IMR-90 (cell line): Measurements from ENCODE around the gene KMT2A. TPM values are rescaled to one million over a fixed set of nuclear protein-coding genes. Genes with fewer than 3 reads are reported as not detected.

Experiments
- ATAC-seq: fragments of 200-7000 bp; cut with Tn5 transposase; 2 replicates; pipeline ENCODE4 v1.9.1; 2020; ENCODE audit warnings: low read depth, mild to moderate bottlenecking, moderate library complexity
- BruUV-seq: library from RNA; stranded (reverse); fragments of 400-500 nt; replicated peaks from 2 replicates; lab custom pipeline; 2021; lab: Mats Ljungman, UMichigan
- CTCF ChIA-PET: fragments of 300-600 bp; formaldehyde crosslinking; extraction: SDS; loops from one replicate; lab custom pipeline; 2021; ENCODE audit warnings: antibody characterized with exemption; lab: Yijun Ruan, JAX
- POLR2A ChIA-PET: fragments of 300-600 bp; sonication (Branson Sonifier 250); formaldehyde crosslinking; loops from one replicate; lab custom pipeline; 2022; ENCODE audit warnings: antibody characterized with exemption; ENCODE audit not compliant: unreplicated experiment; lab: Charles Lee
- DNase-seq: peaks from one replicate; pipeline ENCODE4 v3.0.0; 2013
- H2AFZ ChIP-seq: replicated peaks from 2 replicates; pipeline ENCODE3; 2013; ENCODE audit warnings: low read length, mild to moderate bottlenecking; ENCODE audit not compliant: poor library complexity
- H2AK5ac ChIP-seq: 2 replicates; pipeline ENCODE4 v1.6.1; 2013; ENCODE audit warnings: low read depth, low read length, inconsistent platforms
- H2AK9ac ChIP-seq: replicated peaks from 2 replicates; pipeline ENCODE3; 2013; ENCODE audit warnings: mild to moderate bottlenecking, low read depth, low read length, moderate library complexity; ENCODE audit not compliant: poor library complexity
- H2BK120ac ChIP-seq: 2 replicates; pipeline ENCODE4 v1.6.1; 2013; ENCODE audit warnings: low read depth, low read length, inconsistent platforms
- H2BK15ac ChIP-seq: 3 replicates; pipeline ENCODE4 v1.6.1; 2013; ENCODE audit warnings: low read depth, low read length, inconsistent platforms
- H2BK20ac ChIP-seq: 2 replicates; pipeline ENCODE4 v1.6.1; 2013; ENCODE audit warnings: low read depth, mild to moderate bottlenecking, inconsistent platforms, low read length, moderate library complexity
- H2BK5ac ChIP-seq: 2 replicates; pipeline ENCODE4 v1.6.1; 2013; ENCODE audit warnings: mild to moderate bottlenecking, low read depth, low read length, inconsistent platforms; ENCODE audit not compliant: poor library complexity, severe bottlenecking
- H3K14ac ChIP-seq: replicated peaks from 2 replicates; pipeline ENCODE4 v1.6.1; 2013; ENCODE audit warnings: low read depth, low read length, inconsistent platforms
- H3K18ac ChIP-seq: 2 replicates; pipeline ENCODE4 v1.6.1; 2013; ENCODE audit warnings: low read depth, low read length, control low read depth
- H3K23ac ChIP-seq: 2 replicates; pipeline ENCODE4 v1.6.1; 2013; ENCODE audit warnings: low read depth, low read length, inconsistent platforms
- H3K27ac ChIP-seq: 2 replicates; pipeline ENCODE4 v1.5.1; 2013; ENCODE audit warnings: mild to moderate bottlenecking, control low read depth, low read length; ENCODE audit not compliant: insufficient read depth
- H3K27me3 ChIP-seq: 2 replicates; pipeline ENCODE4 v1.6.1; 2013; ENCODE audit warnings: low read length; ENCODE audit not compliant: control insufficient read depth, insufficient read depth
- H3K36me3 ChIP-seq: 2 replicates; pipeline ENCODE4 v1.6.1; 2013; ENCODE audit warnings: low read length, mixed read lengths; ENCODE audit not compliant: control insufficient read depth, insufficient read depth
- H3K4ac ChIP-seq: 2 replicates; pipeline ENCODE4 v1.6.1; 2013; ENCODE audit warnings: low read depth, low read length, inconsistent platforms
- H3K4me1 ChIP-seq: 2 replicates; pipeline ENCODE4 v1.6.1; 2013; ENCODE audit warnings: low read length, mixed read lengths; ENCODE audit not compliant: control insufficient read depth, insufficient read depth
- H3K4me2 ChIP-seq: 2 replicates; pipeline ENCODE4 v1.6.1; 2013; ENCODE audit warnings: low read depth, mild to moderate bottlenecking, control low read depth, low read length, moderate library complexity
- H3K4me3 ChIP-seq: 2 replicates; pipeline ENCODE4 v1.5.1; 2013; ENCODE audit warnings: low read depth, mild to moderate bottlenecking, control low read depth, low read length, moderate library complexity; ENCODE audit not compliant: insufficient read depth
- H3K56ac ChIP-seq: 2 replicates; pipeline ENCODE4 v1.6.1; 2013; ENCODE audit warnings: low read length, inconsistent platforms; ENCODE audit not compliant: insufficient read depth; ENCODE audit errors: extremely low read depth
- H3K79me1 ChIP-seq, 2 experiments: 2 replicates each; pipeline ENCODE4 v1.6.1; 2013; ENCODE audit warnings: low read length in 2 of 2, inconsistent platforms in 1 of 2, low read depth in 1 of 2
- H3K9ac ChIP-seq: 2 replicates; pipeline ENCODE4 v1.6.1; 2013; ENCODE audit warnings: low read depth, low read length, control low read depth
- H3K9me1 ChIP-seq: 2 replicates; pipeline ENCODE4 v1.6.1; 2013; ENCODE audit warnings: low read length, inconsistent platforms; ENCODE audit not compliant: insufficient read depth
- H3K9me3 ChIP-seq: 2 replicates; pipeline ENCODE4 v1.6.1; 2013; ENCODE audit warnings: low read length; ENCODE audit not compliant: control insufficient read depth, insufficient read depth
- H4K20me1 ChIP-seq: 2 replicates; pipeline ENCODE4 v1.6.1; 2013; ENCODE audit warnings: low read length, inconsistent platforms; ENCODE audit not compliant: insufficient read depth
- H4K5ac ChIP-seq: 2 replicates; pipeline ENCODE4 v1.6.1; 2013; ENCODE audit warnings: mild to moderate bottlenecking, low read depth, low read length, control low read depth
- H4K8ac ChIP-seq, 2 experiments: 2 replicates each; pipeline ENCODE4 v1.6.1; 2013; ENCODE audit warnings: low read depth in 2 of 2, low read length in 2 of 2, control low read depth in 1 of 2, inconsistent platforms in 1 of 2
- H4K91ac ChIP-seq: 2 replicates; pipeline ENCODE4 v1.6.1; 2013; ENCODE audit warnings: low read depth, low read length, inconsistent platforms; ENCODE audit not compliant: insufficient read depth
- BHLHE40 ChIP-seq: fragments of 150-350 bp; IDR thresholded peaks from 2 replicates; pipeline ENCODE4 v1.6.1; 2016; ENCODE audit warnings: mild to moderate bottlenecking, low read depth, low read length
- CEBPB ChIP-seq: IDR thresholded peaks from 2 replicates; pipeline ENCODE4 v1.6.1; 2012; ENCODE audit warnings: low read depth, low read length, improper control_type of control experiment
- CHD1 ChIP-seq: IDR thresholded peaks from 2 replicates; pipeline ENCODE4 v1.6.1; 2012; ENCODE audit warnings: low read depth, low read length, improper control_type of control experiment
- MAFK ChIP-seq: IDR thresholded peaks from 2 replicates; pipeline ENCODE4 v1.6.1; 2012; ENCODE audit warnings: low read depth, low read length, improper control_type of control experiment
- MAZ ChIP-seq: IDR thresholded peaks from 2 replicates; pipeline ENCODE4 v1.6.1; 2012; ENCODE audit warnings: low read depth, mild to moderate bottlenecking, low read length, improper control_type of control experiment, moderate library complexity, borderline replicate concordance
- MXI1 ChIP-seq: IDR thresholded peaks from 2 replicates; pipeline ENCODE4 v1.6.1; 2012; ENCODE audit warnings: low read depth, mild to moderate bottlenecking, low read length, moderate library complexity, borderline replicate concordance
- POLR2A ChIP-seq: IDR thresholded peaks from 2 replicates; pipeline ENCODE4 v1.6.1; 2012; ENCODE audit warnings: mild to moderate bottlenecking, low read depth, low read length
- RAD21 ChIP-seq: IDR thresholded peaks from 2 replicates; pipeline ENCODE4 v1.6.1; 2012; ENCODE audit warnings: low read length, improper control_type of control experiment
- RCOR1 ChIP-seq: IDR thresholded peaks from 2 replicates; pipeline ENCODE4 v1.6.1; 2012; ENCODE audit warnings: mild to moderate bottlenecking, low read length, improper control_type of control experiment; ENCODE audit not compliant: insufficient replicate concordance
- RFX5 ChIP-seq: IDR thresholded peaks from 2 replicates; pipeline ENCODE4 v1.8.0; 2012; ENCODE audit warnings: low read depth, mild to moderate bottlenecking, low read length, moderate library complexity
- WGBS, 2 experiments: methylation state at CpG; one replicate each; pipeline versions ENCODE4 v1.1.5 to v1.1.7; 2013; ENCODE audit warnings: missing lambda C conversion rate in 2 of 2; ENCODE audit not compliant: insufficient read length in 1 of 2; ENCODE audit errors: extremely low coverage in 2 of 2; 5-methylcytosine and 5-hydroxymethylcytosine counted together
- dilution Hi-C: fragments of 300-500 bp; cut with HindIII; formaldehyde crosslinking; loops from one replicate; pipeline ENCODE4 v1.14.3; 2018; ENCODE audit warnings: low sequenced_read_pairs; ENCODE audit not compliant: unreplicated experiment
- in situ Hi-C: fragments of 300-500 bp; cut with MboI; formaldehyde crosslinking; loops from 3 replicates; pipeline ENCODE4 v1.14.3; 2019; ENCODE audit warnings: low sequenced_read_pairs, inconsistent platforms, mixed read lengths
- intact Hi-C: fragments of 100-400 bp; cut with micrococcal nuclease; formaldehyde crosslinking; loops from 2 replicates; pipeline ENCODE4 v1.10.0; 2022
- polyA plus RNA-seq, 3 experiments: library from polyadenylated mRNA; depleted of rRNA; stranded (reverse); fragments of >200 nt; gene quantifications; 2 replicates each; pipeline ENCODE4 v1.2.3, GENCODE V29; 2012; ENCODE audit warnings: low replicate concordance in 1 of 3
- total RNA-seq: library from RNA; depleted of rRNA; stranded (reverse); fragments of >200 nt; gene quantifications from 2 replicates; pipeline ENCODE4 v1.2.3, GENCODE V29; 2012
- TF ChIP-seq, protein P1 (sequence below): fragments of 150-350 bp; IDR thresholded peaks from 2 replicates; pipeline ENCODE4 v1.6.1; 2016; ENCODE audit warnings: low read depth, mild to moderate bottlenecking, low read length, moderate library complexity, borderline replicate concordance
- TF ChIP-seq, protein P2 (sequence below): fragments of 150-350 bp; IDR thresholded peaks from 2 replicates; pipeline ENCODE4 v1.6.1; 2017; ENCODE audit warnings: mild to moderate bottlenecking, antibody characterized with exemption, low read length, low read depth

The KMT2A gene
- total and polyA plus RNA-seq, 2 of the 4 experiments (the other 2 are of a cell fraction), result 18.2 to 21.1 TPM

GRCh38 chr11:118411530-118411929, 24.8 kb upstream of the KMT2A start (continued):
- TF ChIP-seq, protein P1, sequence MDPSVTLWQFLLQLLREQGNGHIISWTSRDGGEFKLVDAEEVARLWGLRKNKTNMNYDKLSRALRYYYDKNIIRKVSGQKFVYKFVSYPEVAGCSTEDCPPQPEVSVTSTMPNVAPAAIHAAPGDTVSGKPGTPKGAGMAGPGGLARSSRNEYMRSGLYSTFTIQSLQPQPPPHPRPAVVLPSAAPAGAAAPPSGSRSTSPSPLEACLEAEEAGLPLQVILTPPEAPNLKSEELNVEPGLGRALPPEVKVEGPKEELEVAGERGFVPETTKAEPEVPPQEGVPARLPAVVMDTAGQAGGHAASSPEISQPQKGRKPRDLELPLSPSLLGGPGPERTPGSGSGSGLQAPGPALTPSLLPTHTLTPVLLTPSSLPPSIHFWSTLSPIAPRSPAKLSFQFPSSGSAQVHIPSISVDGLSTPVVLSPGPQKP, result no peak

GRCh38 chr11:118412921-118413320, 23.4 kb upstream of the KMT2A start:
- POLR2A ChIA-PET, result no interaction called here
- H3K36me3 ChIP-seq, result peaks cover 8% of the 10 kb centered on the region
- H4K8ac ChIP-seq, result no peak overlapping the region
- no peak overlapping the region for H3K27ac ChIP-seq
- H3K4ac ChIP-seq, result no peak overlapping the region
- no peaks in the 10 kb centered on the region for H3K9me3 ChIP-seq
- H2AK5ac ChIP-seq, result no peak overlapping the region
- no peak overlapping the region for H4K91ac ChIP-seq
- no peak overlapping the region for H3K4me3 ChIP-seq
- H2AFZ ChIP-seq, result no peak overlapping the region
- no CpG with 5 or more reads among the region's 1 CpG for WGBS, 2 experiments
- no peak overlapping the region for H2BK120ac ChIP-seq
- peaks cover 23 to 26% of the 10 kb centered on the region in 2 experiments; a peak in 3 of 4 replicates for H3K79me1 ChIP-seq
- H2BK5ac ChIP-seq, result no peak overlapping the region
- no peak overlapping the region for H4K5ac ChIP-seq
- no peaks in the 10 kb centered on the region for H3K27me3 ChIP-seq
- H3K14ac ChIP-seq, result no peak overlapping the region
- dilution Hi-C loops, result no loop called here
- no peak overlapping the region for H3K23ac ChIP-seq
- H3K9ac ChIP-seq, result no peak overlapping the region
- no peak overlapping the region for H3K56ac ChIP-seq
- intact Hi-C loops, result no loop called here
- DNase-seq, result no peak
- no peak overlapping the region for H2BK15ac ChIP-seq
- H3K4me2 ChIP-seq, result no peak overlapping the region
- H3K18ac ChIP-seq, result no peak overlapping the region
- no peak for ATAC-seq
- no peak overlapping the region for H2AK9ac ChIP-seq
- CTCF ChIA-PET, result no interaction called here
- H3K9me1 ChIP-seq, result peaks cover 2% of the 10 kb centered on the region; the same call in 1 of the 2 replicates
- no peak overlapping the region for H2BK20ac ChIP-seq
- no peaks in the 10 kb centered on the region for H3K4me1 ChIP-seq
- BruUV-seq, result no TSS peak
- H4K20me1 ChIP-seq, result peaks cover 2% of the 10 kb centered on the region; the same call in 1 of the 2 replicates
- in situ Hi-C loops, result no loop called here
- TF ChIP-seq RAD21 (no peak), RCOR1 (no peak), MXI1 (no peak), MAFK (no peak), BHLHE40 (no peak), POLR2A (no peak), MAZ (no peak), CHD1 (no peak), CEBPB (no peak), RFX5 (no peak)
- TF ChIP-seq, protein P2, sequence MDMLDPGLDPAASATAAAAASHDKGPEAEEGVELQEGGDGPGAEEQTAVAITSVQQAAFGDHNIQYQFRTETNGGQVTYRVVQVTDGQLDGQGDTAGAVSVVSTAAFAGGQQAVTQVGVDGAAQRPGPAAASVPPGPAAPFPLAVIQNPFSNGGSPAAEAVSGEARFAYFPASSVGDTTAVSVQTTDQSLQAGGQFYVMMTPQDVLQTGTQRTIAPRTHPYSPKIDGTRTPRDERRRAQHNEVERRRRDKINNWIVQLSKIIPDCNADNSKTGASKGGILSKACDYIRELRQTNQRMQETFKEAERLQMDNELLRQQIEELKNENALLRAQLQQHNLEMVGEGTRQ, result no peak
- TF ChIP-seq, protein P1, result no peak
